CD4-positive, alpha-beta T cell treated with Interleukin-10 for 1 hour (primary cell): ENCODE measurements around the gene GPR33.
"Not testable (repeated sequence)": the region's sequence is repeated elsewhere in the genome, so short reads cannot be mapped to it uniquely, and the experiment has no call there.

Source experiments
- DNase-seq: peaks from one replicate; pipeline ENCODE4 v3.0.0-alpha.2; 2020

Gene GPR33

GRCh38 chr14:31487886-31488285 lies at the start of gene GPR33:
Gene GPR33 (minus strand): TSS chr14:31488039. CDS start chr14:31483965, 4,074 bp downstream.
- DNase-seq = no peak

DNA sequence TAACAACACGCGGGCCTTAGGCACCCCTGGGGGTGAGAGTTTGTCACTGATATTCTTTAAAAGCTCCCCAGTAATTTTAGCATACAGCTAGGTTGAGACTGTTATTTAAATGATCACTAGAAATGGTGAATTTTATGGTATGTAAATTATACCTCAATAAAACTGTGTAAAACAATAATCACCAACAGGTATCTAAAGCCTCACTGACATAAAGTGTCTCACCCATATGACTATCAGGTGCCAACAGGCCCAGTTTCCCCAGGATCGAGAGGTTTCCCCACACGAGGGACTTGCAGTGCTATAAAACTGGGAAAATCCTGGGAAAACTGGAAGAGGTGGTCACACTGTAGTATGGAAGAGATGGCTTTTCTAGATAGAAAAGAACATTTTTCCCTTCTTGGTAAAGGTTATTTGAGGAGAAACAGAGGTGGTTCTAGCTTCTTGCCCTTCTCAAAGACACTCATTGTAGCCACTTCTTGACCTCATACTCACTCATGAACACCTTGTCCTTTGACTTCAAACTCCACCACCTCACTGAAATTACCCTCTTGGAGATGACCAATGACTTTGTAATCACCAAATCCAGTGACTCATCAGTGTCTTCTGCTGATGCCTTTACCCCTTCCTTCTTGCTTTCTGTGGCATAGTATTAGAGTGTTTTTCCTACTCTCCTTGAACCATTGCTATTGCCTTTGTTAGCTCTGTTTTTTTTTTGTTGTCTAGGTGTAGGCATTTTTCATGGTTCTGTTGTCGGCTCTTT lies 48.5 kb upstream of the GPR33 start:
- DNase-seq = no peak

DNA sequence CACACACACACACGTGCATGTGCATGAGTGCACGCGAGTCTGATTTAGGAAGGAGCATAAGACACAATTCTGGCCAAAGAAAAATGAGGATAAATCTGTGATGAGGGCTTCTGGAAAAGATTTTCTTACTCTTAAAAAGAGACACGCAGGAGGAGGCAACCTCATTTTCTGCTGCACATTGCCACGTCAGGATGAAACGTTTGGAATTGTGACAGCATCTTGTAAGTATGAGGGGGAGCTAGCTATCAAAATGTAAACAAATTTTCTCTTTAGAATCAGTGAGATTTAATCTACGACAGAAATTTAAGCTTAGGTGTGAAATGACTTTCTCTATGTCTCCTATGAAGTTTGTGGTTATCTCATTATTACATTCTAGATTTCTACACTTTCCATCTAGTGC lies 42.3 kb upstream of the GPR33 start:
- no peak for DNase-seq

GRCh38 chr14:31529053-31529452 lies 41.2 kb upstream of the GPR33 start:
- DNase-seq = no peak

DNA sequence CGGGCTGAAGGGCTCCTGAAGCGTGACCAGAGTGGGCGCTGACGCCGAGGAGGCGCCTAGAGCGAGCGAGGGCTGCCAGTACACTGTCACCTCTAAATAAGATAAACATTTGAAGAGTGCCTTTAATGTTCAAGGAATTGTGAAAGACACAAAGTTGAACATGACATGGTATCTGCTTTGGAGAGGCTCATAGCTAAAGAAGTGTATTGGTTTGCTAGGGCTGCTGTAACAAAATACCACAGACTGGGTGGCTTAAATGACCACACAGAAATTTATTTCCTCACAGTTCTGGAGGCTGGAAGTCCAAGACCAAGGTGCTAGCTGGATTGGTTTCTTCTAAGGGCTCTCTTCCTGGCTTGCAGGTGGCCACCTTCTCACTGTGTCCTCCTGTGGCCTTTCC lies 39.7 kb upstream of the GPR33 start:
- DNase-seq = no peak

DNA sequence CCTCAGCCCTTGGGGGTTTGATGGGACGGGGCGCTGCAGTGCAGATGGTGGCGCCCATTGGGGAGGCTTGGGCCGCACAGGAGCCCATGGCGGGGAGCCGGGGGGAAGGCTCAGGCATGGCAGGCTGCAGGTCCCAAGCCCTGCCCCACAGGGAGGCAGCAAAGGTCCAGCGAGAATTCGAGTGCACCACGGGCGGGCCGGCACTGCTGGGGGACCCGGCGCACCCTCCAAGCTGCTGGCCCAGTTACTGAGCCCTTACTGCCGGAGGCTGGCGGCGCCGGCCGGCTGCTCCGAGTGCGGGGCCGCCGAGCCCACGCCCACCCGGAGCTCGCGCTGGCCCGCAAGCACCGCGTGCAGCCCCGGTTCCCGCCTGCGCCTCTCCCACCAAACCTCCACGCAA lies 39.2 kb upstream of the GPR33 start:
- DNase-seq = no peak

GRCh38 chr14:31510855-31511254 lies 23.0 kb upstream of the GPR33 start:
- DNase-seq = no peak

DNA sequence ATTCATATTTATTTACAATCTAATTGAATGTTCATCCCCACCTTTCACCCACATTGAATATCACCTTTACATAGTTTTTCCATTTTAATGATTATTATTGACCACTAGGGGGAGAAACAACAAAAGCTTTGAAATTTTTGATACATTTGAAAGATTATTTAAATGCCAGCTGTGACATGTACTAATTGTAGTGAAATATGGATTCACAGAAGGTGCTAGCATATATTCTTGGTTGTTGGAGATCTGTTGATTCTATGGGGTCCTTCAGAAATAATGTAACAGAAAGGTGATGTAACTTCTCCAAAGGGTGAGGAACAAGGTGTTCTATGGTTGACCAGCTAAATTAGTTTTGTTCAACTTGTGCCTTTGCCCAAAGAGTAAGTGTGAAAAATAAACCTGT lies 22.4 kb upstream of the GPR33 start:
- DNase-seq = peak; percentile 23

DNA sequence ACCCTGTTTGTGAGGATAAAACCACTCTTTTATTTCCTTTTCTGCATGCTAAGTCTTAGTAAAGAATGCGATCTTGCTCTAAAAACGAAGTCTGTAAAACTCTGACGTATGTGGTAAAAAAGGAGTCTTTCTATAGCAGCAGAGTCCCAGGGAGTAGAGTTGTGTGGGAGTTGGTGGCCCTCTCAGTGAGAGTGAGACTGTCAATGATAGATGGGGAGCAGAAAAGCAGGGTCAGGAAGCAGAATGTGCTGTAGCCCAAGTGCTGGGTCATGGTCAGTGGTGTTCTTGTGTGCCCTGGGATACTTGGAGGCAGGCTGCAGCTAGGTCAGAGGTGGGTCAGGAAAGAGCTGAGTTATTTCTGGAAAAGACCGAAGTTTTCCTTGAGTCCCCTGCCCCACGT lies 20.3 kb upstream of the GPR33 start:
- no peak for DNase-seq

- DNase-seq = no peak
Observed at GRCh38 chr14:31505411-31505810, 17.6 kb upstream of the GPR33 start.

- no peak for DNase-seq
Observed at GRCh38 chr14:31501870-31502269, 14.0 kb upstream of the GPR33 start.

DNA sequence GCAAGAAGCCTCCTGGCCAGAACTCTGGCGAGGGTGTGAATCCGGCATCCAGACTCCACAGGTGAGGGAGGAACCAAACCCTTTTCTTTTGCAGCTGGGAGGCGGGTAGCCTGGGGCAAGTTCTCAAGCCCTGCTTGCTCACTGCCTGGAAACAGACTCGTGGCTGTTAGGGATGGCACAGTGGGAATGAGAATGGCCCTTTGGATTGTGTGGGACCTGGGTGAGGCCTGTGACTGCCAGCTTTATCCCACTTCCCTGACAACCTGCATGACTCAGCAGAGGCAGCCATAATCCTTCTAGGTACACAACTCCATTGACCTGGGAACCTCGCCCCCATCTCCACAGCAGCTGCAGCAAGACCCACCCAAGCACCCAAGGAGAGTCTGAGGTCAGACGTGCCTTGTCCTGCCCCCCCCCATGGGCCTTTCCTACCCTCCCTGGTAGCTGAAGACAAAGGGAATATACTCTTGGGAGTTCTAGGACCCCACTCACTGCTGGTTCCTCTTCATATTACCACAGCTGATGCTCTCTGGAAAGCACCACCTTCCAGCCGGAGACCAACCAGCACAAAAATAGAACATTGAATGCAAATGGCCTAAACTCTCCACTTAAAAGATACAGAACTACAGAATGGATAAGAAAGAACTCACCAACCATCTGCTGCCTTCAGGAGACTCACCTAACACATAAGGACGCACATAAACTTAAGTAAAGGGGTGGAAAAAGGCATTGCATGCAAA lies 5.1 kb upstream of the GPR33 start:
- DNase-seq = no peak

DNA sequence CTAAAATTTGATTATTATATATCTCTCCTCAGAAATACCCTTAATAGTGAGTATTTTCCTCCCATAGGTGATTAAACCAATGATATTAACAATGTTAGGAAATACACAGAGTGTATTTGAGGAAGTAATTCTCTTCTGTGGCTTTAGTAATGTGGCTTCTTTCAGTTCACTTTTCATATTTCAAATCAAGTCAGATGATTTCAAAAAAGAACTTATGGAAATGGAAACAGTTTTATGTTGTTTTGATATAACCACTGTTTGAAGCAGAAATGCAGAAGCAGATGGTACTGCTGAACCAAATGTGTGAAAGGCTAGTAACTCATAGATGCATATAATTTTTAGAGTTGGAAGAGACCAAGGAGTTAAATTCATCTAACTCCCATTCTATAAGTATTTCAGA lies 1.9 kb upstream of the GPR33 start:
- DNase-seq = no peak

- DNase-seq = no peak
Observed at GRCh38 chr14:31486764-31487163, 1.1 kb downstream of the GPR33 start.

- no peak for DNase-seq
Observed at GRCh38 chr14:31484754-31485153, 3.1 kb downstream of the GPR33 start.

DNA sequence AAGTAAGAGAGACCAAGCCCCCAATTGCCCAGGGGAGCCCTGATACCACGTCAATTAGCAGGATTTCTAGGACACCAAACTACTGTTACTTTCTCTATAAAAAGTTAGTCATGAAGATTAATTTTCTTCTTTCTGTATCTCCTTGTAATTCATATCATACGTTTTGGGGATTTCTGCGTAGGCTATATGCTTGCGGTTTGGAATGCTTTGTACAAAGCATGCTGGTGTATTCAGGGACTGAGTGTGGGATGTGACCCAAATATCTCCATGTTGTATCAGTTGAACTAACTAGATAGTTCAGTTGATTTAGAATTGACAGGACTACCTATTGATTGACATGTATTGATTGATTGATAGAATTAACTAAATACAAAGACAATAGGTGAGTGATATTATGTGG lies 7.7 kb downstream of the GPR33 start:
- DNase-seq = no peak

- DNase-seq = no peak
Observed at GRCh38 chr14:31479027-31479426, 8.8 kb downstream of the GPR33 start.

- no peak for DNase-seq
Observed at GRCh38 chr14:31477248-31477647, 10.6 kb downstream of the GPR33 start.

GRCh38 chr14:31476131-31476866 lies 11.5 kb downstream of the GPR33 start:
- no peak for DNase-seq

GRCh38 chr14:31466554-31466953 lies 21.3 kb downstream of the GPR33 start:
- DNase-seq = no peak

GRCh38 chr14:31465111-31465510 lies 22.7 kb downstream of the GPR33 start:
- DNase-seq = no peak

GRCh38 chr14:31462450-31462849 lies 25.4 kb downstream of the GPR33 start:
- not testable (repeated sequence) for DNase-seq

GRCh38 chr14:31461545-31461944 lies 26.3 kb downstream of the GPR33 start:
- no peak for DNase-seq
